HepG2 (cell line): ENCODE data around the gene DCTN3. TPM values are rescaled to one million over a fixed set of nuclear protein-coding genes. Genes with fewer than 3 reads are reported as not detected.
A peak's percentile ranks its signal among the peaks of the same experiment; 100 is the strongest.

Experiments
- CSRNP2 ChIP-seq: sonication (generic); formaldehyde crosslinking; conservative IDR thresholded peaks from 2 replicates; pipeline ENCODE4 v1.8.0; 2022; ENCODE audit warnings: low read depth, missing genetic modification reagents
- EP300 ChIP-seq, 3 experiments: sonication (generic) in 1 of 3; formaldehyde crosslinking in 1 of 3; IDR thresholded peaks; 2 replicates each; pipeline versions ENCODE4 v1.5.1 to v1.6.1; 2011 to 2020; ENCODE audit warnings: low read depth in 2 of 3, low read length in 2 of 3, borderline replicate concordance in 1 of 3, improper control_type of control experiment in 1 of 3, mild to moderate bottlenecking in 1 of 3, missing genetic modification reagents in 1 of 3, moderate library complexity in 1 of 3
- FOXM1 ChIP-seq: sonication (generic); formaldehyde crosslinking; IDR thresholded peaks from 2 replicates; pipeline ENCODE4 v1.5.0; 2020; ENCODE audit warnings: missing genetic modification reagents
- HNRNPL ChIP-seq: fragments of 200-400 bp; formaldehyde crosslinking; IDR thresholded peaks from 2 replicates; pipeline ENCODE4 v1.6.1; 2017; ENCODE audit warnings: mild to moderate bottlenecking, low read depth, low read length
- IRX3 ChIP-seq: sonication (generic); formaldehyde crosslinking; IDR thresholded peaks from 2 replicates; pipeline ENCODE4 v1.8.1; 2023; ENCODE audit warnings: mild to moderate bottlenecking, low read depth, missing genetic modification reagents, borderline replicate concordance
- KLF11 ChIP-seq: IDR thresholded peaks from 2 replicates; pipeline ENCODE4 v1.6.1; 2016; ENCODE audit warnings: missing compliant biosample characterization
- NR2F2 ChIP-seq: IDR thresholded peaks from 2 replicates; pipeline ENCODE4 v1.6.1; 2012; ENCODE audit warnings: low read depth, inconsistent platforms, borderline replicate concordance
- PAWR ChIP-seq: sonication (generic); formaldehyde crosslinking; IDR thresholded peaks from 2 replicates; pipeline ENCODE4 v1.4.0; 2020; ENCODE audit warnings: missing genetic modification reagents, mild to moderate bottlenecking, borderline replicate concordance
- YEATS4 ChIP-seq: sonication (generic); formaldehyde crosslinking; IDR thresholded peaks from 2 replicates; pipeline ENCODE4 v1.4.0; 2020; ENCODE audit warnings: missing genetic modification reagents, borderline replicate concordance
- ZC3H4 ChIP-seq: sonication (generic); formaldehyde crosslinking; IDR thresholded peaks from 2 replicates; pipeline ENCODE4 v1.4.0; 2020; ENCODE audit warnings: missing genetic modification reagents, borderline replicate concordance
- ZFP90 ChIP-seq: sonication (generic); formaldehyde crosslinking; IDR thresholded peaks from 2 replicates; pipeline ENCODE4 v1.8.0; 2022; ENCODE audit warnings: missing genetic modification reagents, mild to moderate bottlenecking, inconsistent platforms, borderline replicate concordance
- ZNF281 ChIP-seq: sonication (generic); formaldehyde crosslinking; IDR thresholded peaks from 2 replicates; pipeline ENCODE4 v1.4.0; 2020; ENCODE audit warnings: missing genetic modification reagents, borderline replicate concordance
- polyA plus RNA-seq, 8 experiments: library from polyadenylated mRNA; depleted of rRNA in 3 of 8; stranded (reverse) in 7 of 8; unstranded in 1 of 8; fragments of >200 nt; fragmentation: Illumina TruSeq in 4 of 8; extraction: Trizol in 4 of 8; gene quantifications; 2 replicates each; pipeline versions ENCODE4 v1.2.1 to v1.2.3, GENCODE V29; 2011 to 2016; ENCODE audit warnings: low read depth in 4 of 8, missing spikeins in 1 of 8, mixed read lengths in 1 of 8; ENCODE audit not compliant: insufficient read depth in 1 of 8
- total RNA-seq, 5 experiments: library from RNA; depleted of rRNA; stranded (reverse); fragments of >200 nt; fragmentation: Illumina TruSeq; extraction: Trizol; gene quantifications; 2 replicates each; pipeline ENCODE4 v1.2.3, GENCODE V29; 2016; ENCODE audit warnings: low read depth in 1 of 5
- TF ChIP-seq, protein P1 (sequence below): sonication (generic); formaldehyde crosslinking; IDR thresholded peaks from 2 replicates; pipeline ENCODE4 v1.4.0; 2020; ENCODE audit warnings: mild to moderate bottlenecking, missing genetic modification reagents
- TF ChIP-seq, protein P2 (sequence below): sonication (generic); formaldehyde crosslinking; conservative IDR thresholded peaks from 2 replicates; pipeline ENCODE4 v1.8.1; 2023; ENCODE audit warnings: missing genetic modification reagents

Gene DCTN3
- total and polyA plus RNA-seq, 2 of the 13 experiments (the other 11 are each of a cell fraction or from before 2014, with no cell fraction given), result 27.4 to 34.5 TPM

DNA sequence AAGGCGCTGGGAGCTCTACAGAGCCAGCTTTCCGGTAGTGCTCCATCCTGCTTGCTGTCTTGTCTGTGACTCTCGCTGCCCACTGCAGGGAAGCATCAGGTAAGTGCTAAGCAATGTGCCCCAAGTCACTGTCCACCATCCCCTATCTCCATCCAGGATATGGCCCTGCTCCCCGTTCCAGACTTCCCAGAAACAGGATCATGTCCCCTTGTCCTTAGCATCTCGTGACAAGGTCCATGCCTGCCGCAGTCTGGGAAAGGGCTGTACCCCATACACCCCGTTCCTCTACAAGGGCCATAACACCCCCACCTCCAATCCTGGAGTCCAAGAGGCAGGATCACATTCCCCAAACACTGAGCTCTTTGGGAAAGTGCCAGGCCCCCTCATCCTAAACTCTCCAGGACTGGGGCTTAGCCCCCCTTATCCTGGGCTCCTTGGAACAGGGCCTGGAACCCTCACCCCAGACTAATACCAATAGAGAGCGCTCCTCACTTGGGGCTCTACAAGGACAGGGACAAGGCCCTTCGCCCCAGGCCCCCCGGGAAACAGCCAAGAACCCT lies 9.0 kb downstream of the DCTN3 start (continued):
- TF ChIP-seq, protein P1, sequence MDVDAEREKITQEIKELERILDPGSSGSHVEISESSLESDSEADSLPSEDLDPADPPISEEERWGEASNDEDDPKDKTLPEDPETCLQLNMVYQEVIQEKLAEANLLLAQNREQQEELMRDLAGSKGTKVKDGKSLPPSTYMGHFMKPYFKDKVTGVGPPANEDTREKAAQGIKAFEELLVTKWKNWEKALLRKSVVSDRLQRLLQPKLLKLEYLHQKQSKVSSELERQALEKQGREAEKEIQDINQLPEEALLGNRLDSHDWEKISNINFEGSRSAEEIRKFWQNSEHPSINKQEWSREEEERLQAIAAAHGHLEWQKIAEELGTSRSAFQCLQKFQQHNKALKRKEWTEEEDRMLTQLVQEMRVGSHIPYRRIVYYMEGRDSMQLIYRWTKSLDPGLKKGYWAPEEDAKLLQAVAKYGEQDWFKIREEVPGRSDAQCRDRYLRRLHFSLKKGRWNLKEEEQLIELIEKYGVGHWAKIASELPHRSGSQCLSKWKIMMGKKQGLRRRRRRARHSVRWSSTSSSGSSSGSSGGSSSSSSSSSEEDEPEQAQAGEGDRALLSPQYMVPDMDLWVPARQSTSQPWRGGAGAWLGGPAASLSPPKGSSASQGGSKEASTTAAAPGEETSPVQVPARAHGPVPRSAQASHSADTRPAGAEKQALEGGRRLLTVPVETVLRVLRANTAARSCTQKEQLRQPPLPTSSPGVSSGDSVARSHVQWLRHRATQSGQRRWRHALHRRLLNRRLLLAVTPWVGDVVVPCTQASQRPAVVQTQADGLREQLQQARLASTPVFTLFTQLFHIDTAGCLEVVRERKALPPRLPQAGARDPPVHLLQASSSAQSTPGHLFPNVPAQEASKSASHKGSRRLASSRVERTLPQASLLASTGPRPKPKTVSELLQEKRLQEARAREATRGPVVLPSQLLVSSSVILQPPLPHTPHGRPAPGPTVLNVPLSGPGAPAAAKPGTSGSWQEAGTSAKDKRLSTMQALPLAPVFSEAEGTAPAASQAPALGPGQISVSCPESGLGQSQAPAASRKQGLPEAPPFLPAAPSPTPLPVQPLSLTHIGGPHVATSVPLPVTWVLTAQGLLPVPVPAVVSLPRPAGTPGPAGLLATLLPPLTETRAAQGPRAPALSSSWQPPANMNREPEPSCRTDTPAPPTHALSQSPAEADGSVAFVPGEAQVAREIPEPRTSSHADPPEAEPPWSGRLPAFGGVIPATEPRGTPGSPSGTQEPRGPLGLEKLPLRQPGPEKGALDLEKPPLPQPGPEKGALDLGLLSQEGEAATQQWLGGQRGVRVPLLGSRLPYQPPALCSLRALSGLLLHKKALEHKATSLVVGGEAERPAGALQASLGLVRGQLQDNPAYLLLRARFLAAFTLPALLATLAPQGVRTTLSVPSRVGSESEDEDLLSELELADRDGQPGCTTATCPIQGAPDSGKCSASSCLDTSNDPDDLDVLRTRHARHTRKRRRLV (CRISPR knock-in tag), result 0 out of 2 replicates have a peak, but pooled peaks have one; percentile 9
- TF ChIP-seq ZFP90 (CRISPR knock-in tag), result 0 out of 2 replicates have a peak, but pooled peaks have one; percentile 40
- TF ChIP-seq HNRNPL, result no peak
- TF ChIP-seq NR2F2, result no peak
- TF ChIP-seq PAWR, result no peak
- TF ChIP-seq FOXM1 (CRISPR knock-in tag), result no peak
- no peak for TF ChIP-seq ZC3H4 (CRISPR knock-in tag)
- no peak for TF ChIP-seq YEATS4 (CRISPR knock-in tag)
- no peak for TF ChIP-seq EP300 (IDR thresholded peaks at IDR 0.05; ENCODE audit: low read depth in 2 of 2, low read length in 2 of 2)
- TF ChIP-seq EP300 (CRISPR knock-in tag; IDR thresholded peaks at IDR 0.05; ENCODE audit: borderline replicate concordance), result no peak
- 0 out of 2 replicates have a peak, but pooled peaks have one; percentile 14 for TF ChIP-seq KLF11 (CRISPR knock-in tag)
- no peak for TF ChIP-seq ZNF281 (CRISPR knock-in tag)
- no peak for TF ChIP-seq CSRNP2 (CRISPR knock-in tag)
- TF ChIP-seq, protein P2, sequence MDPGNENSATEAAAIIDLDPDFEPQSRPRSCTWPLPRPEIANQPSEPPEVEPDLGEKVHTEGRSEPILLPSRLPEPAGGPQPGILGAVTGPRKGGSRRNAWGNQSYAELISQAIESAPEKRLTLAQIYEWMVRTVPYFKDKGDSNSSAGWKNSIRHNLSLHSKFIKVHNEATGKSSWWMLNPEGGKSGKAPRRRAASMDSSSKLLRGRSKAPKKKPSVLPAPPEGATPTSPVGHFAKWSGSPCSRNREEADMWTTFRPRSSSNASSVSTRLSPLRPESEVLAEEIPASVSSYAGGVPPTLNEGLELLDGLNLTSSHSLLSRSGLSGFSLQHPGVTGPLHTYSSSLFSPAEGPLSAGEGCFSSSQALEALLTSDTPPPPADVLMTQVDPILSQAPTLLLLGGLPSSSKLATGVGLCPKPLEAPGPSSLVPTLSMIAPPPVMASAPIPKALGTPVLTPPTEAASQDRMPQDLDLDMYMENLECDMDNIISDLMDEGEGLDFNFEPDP (CRISPR knock-in tag), result no peak
- no peak for TF ChIP-seq IRX3
